Smooth muscle cell of the brain vasculature (primary cell): ENCODE data around the gene SNAP25.
A peak's percentile ranks its signal among the peaks of the same experiment; 100 is the strongest.

Experiments
- DNase-seq: peaks from one replicate; pipeline ENCODE4 v3.0.0-alpha.2; 2012; ENCODE audit warnings: low read depth, low spot score

The SNAP25 gene

GRCh38 chr20:10263385-10264165 lies 44.9 kb downstream of the SNAP25 start:
- DNase-seq, result no peak

- DNase-seq, result no peak
Observed at GRCh38 chr20:10264166-10264558, 45.5 kb downstream of the SNAP25 start.

GRCh38 chr20:10268636-10269035 lies 50.0 kb downstream of the SNAP25 start:
- no peak for DNase-seq

- DNase-seq, result no peak
Observed at GRCh38 chr20:10270630-10271029, 52.0 kb downstream of the SNAP25 start.

GRCh38 chr20:10271494-10272219 lies 53.0 kb downstream of the SNAP25 start:
- DNase-seq, result peak; percentile 40

- no peak for DNase-seq
Observed at GRCh38 chr20:10276878-10277580, 58.4 kb downstream of the SNAP25 start.

- DNase-seq, result no peak
Observed at GRCh38 chr20:10277616-10278015, 59.0 kb downstream of the SNAP25 start.

GRCh38 chr20:10278412-10278811 lies 59.8 kb downstream of the SNAP25 start:
- DNase-seq, result no peak

GRCh38 chr20:10280018-10280908 lies 61.6 kb downstream of the SNAP25 start:
- DNase-seq, result no peak

GRCh38 chr20:10281911-10282310 lies 63.3 kb downstream of the SNAP25 start:
- no peak for DNase-seq

GRCh38 chr20:10282979-10283456 lies 64.4 kb downstream of the SNAP25 start:
- DNase-seq, result no peak

GRCh38 chr20:10286356-10286755 lies 67.7 kb downstream of the SNAP25 start:
- no peak for DNase-seq

- DNase-seq, result no peak
Observed at GRCh38 chr20:10288421-10288820, 69.8 kb downstream of the SNAP25 start.

GRCh38 chr20:10288954-10289646 lies 70.5 kb downstream of the SNAP25 start:
- no peak for DNase-seq

- DNase-seq, result no peak
Observed at GRCh38 chr20:10291568-10292248, 73.1 kb downstream of the SNAP25 start.

- no peak for DNase-seq
Observed at GRCh38 chr20:10297223-10297622, 78.6 kb downstream of the SNAP25 start.

- no peak for DNase-seq
Observed at GRCh38 chr20:10297684-10298240, 79.1 kb downstream of the SNAP25 start.

GRCh38 chr20:10300582-10301446 lies 82.2 kb downstream of the SNAP25 start:
- no peak for DNase-seq

GRCh38 chr20:10303852-10304251 lies 85.2 kb downstream of the SNAP25 start:
- DNase-seq, result no peak
